IPS-20b (cell line): ENCODE measurements around the gene SLC15A5.

Source experiments
- H3K27ac ChIP-seq: one replicate; pipeline ENCODE4 v1.5.1; 2013; ENCODE audit warnings: low read length
- H3K27me3 ChIP-seq: 2 replicates; pipeline ENCODE4 v1.6.1; 2013; ENCODE audit warnings: mild to moderate bottlenecking, low read length, inconsistent platforms; ENCODE audit not compliant: insufficient read depth
- H3K36me3 ChIP-seq: 2 replicates; pipeline ENCODE4 v1.6.1; 2013; ENCODE audit warnings: low read depth, mild to moderate bottlenecking, inconsistent platforms, low read length, moderate library complexity; ENCODE audit not compliant: insufficient read depth
- H3K4me1 ChIP-seq: 2 replicates; pipeline ENCODE4 v1.6.1; 2013; ENCODE audit warnings: mild to moderate bottlenecking, control low read depth, inconsistent platforms, low read length, moderate library complexity; ENCODE audit not compliant: insufficient read depth
- H3K4me3 ChIP-seq: 2 replicates; pipeline ENCODE4 v1.5.1; 2013; ENCODE audit warnings: mild to moderate bottlenecking, low read length, inconsistent platforms
- H3K9ac ChIP-seq: 2 replicates; pipeline ENCODE4 v1.6.1; 2013; ENCODE audit warnings: low read depth, mild to moderate bottlenecking, inconsistent platforms, low read length, moderate library complexity
- H3K9me3 ChIP-seq: 2 replicates; pipeline ENCODE4 v1.6.1; 2013; ENCODE audit warnings: mild to moderate bottlenecking, low read depth, low read length, inconsistent platforms; ENCODE audit not compliant: insufficient read depth

The SLC15A5 gene

GRCh38 chr12:16148938-16149337 lies 128.5 kb downstream of the SLC15A5 start:
- H3K4me3 ChIP-seq = no peak overlapping the region
- no peaks in the 10 kb centered on the region for H3K9me3 ChIP-seq
- H3K27me3 ChIP-seq = no peaks in the 10 kb centered on the region
- no peak overlapping the region for H3K9ac ChIP-seq
- H3K4me1 ChIP-seq = no peaks in the 10 kb centered on the region
- H3K27ac ChIP-seq = no peak overlapping the region
- no peaks in the 10 kb centered on the region for H3K36me3 ChIP-seq
